ENCODE results near the gene PPP1R15B.

PPP1R15B gene

GRCh38 chr1:204384636-204385352 is 26.8 kb downstream of the PPP1R15B start:
- Mint-ChIP-seq H3K4me1 (no peaks in the 10 kb centered on the region), H3K27me3 (ENCODE audit: low read depth, poor library complexity) (peaks cover 8% of the 10 kb centered on the region), H3K9me3 (no peaks in the 10 kb centered on the region), H3K4me3 (no peak overlapping the region), H3K27ac (no peak overlapping the region), H3K36me3 (ENCODE audit: low read depth) (no peaks in the 10 kb centered on the region)
- TF ChIP-seq CTCF (IDR thresholded peaks at IDR 0.05) = no peak
- no peak for DNase-seq

- no peak overlapping the region for H3K27ac Mint-ChIP-seq
- no peaks in the 10 kb centered on the region for H3K36me3 Mint-ChIP-seq (ENCODE audit: low read depth)
- H3K27me3 Mint-ChIP-seq (ENCODE audit: low read depth, poor library complexity) = no peaks in the 10 kb centered on the region
- no peaks in the 10 kb centered on the region for H3K9me3 Mint-ChIP-seq
- H3K4me1 Mint-ChIP-seq = peaks cover 8% of the 10 kb centered on the region
- DNase-seq = no peak
- no peak for TF ChIP-seq CTCF (IDR thresholded peaks at IDR 0.05)
- H3K4me3 Mint-ChIP-seq = no peak overlapping the region
Observed at GRCh38 chr1:204383163-204383904, 28.3 kb downstream of the PPP1R15B start.

- Mint-ChIP-seq H3K9me3 (no peaks in the 10 kb centered on the region), H3K27ac (no peak overlapping the region), H3K4me3 (no peak overlapping the region), H3K4me1 (peaks cover 14% of the 10 kb centered on the region), H3K27me3 (ENCODE audit: low read depth, poor library complexity) (no peaks in the 10 kb centered on the region), H3K36me3 (ENCODE audit: low read depth) (no peaks in the 10 kb centered on the region)
- no peak for DNase-seq
- TF ChIP-seq CTCF (IDR thresholded peaks at IDR 0.05) = no peak
Observed at GRCh38 chr1:204382714-204383083, 28.9 kb downstream of the PPP1R15B start.

GRCh38 chr1:204380293-204380831 is 31.3 kb downstream of the PPP1R15B start:
- Mint-ChIP-seq H3K4me1 (peaks cover 21% of the 10 kb centered on the region), H3K36me3 (ENCODE audit: low read depth) (no peaks in the 10 kb centered on the region), H3K4me3 (no peak overlapping the region), H3K27ac (no peak overlapping the region), H3K9me3 (no peaks in the 10 kb centered on the region), H3K27me3 (ENCODE audit: low read depth, poor library complexity) (no peaks in the 10 kb centered on the region)
- no peak for DNase-seq
- TF ChIP-seq CTCF (IDR thresholded peaks at IDR 0.05) = no peak

GRCh38 chr1:204377800-204378668 is 33.6 kb downstream of the PPP1R15B start:
- TF ChIP-seq CTCF (IDR thresholded peaks at IDR 0.05) = no peak
- peak; percentile 65 for DNase-seq
- H3K4me3 Mint-ChIP-seq = peak overlapping the region; percentile 81
- H3K36me3 Mint-ChIP-seq (ENCODE audit: low read depth) = no peaks in the 10 kb centered on the region
- no peaks in the 10 kb centered on the region for H3K9me3 Mint-ChIP-seq
- peaks cover 21% of the 10 kb centered on the region for H3K4me1 Mint-ChIP-seq
- no peaks in the 10 kb centered on the region for H3K27me3 Mint-ChIP-seq (ENCODE audit: low read depth, poor library complexity)
- H3K27ac Mint-ChIP-seq = peak overlapping the region; percentile 50

Measured in nephron progenitor cell (in vitro differentiated cells).